ENCODE results near the gene MRFAP1.

The MRFAP1 gene

DNA sequence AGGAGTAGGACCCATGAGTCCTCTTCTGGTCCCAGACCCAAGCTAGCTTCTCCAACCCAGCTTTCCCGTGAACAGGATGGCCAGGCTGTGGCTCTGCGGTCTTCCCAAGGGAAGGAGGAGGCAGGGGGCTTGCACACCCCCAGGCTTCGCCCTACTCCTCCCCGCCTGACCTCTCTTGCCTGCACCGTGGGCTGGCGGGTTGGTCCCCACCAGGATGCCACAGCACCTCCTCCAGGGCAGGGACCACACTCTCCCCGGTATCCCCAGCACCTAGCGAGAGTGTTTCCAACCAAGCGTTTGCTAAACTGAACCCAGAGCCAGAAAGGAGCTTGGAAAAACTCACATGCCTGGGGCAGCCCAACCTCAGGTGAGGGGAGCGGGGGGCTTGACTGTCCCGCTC is 44.2 kb downstream of the MRFAP1 start:
- no peaks in the 10 kb centered on the region for H3K9me3 ChIP-seq (replicated peaks; ENCODE audit: insufficient read depth, low read length)
- H3K4me2 ChIP-seq (ENCODE audit: low read depth, low read length) = no peak overlapping the region
- H3K79me2 ChIP-seq (ENCODE audit: low read length) = no peaks in the 10 kb centered on the region
- TF ChIP-seq, protein P1, sequence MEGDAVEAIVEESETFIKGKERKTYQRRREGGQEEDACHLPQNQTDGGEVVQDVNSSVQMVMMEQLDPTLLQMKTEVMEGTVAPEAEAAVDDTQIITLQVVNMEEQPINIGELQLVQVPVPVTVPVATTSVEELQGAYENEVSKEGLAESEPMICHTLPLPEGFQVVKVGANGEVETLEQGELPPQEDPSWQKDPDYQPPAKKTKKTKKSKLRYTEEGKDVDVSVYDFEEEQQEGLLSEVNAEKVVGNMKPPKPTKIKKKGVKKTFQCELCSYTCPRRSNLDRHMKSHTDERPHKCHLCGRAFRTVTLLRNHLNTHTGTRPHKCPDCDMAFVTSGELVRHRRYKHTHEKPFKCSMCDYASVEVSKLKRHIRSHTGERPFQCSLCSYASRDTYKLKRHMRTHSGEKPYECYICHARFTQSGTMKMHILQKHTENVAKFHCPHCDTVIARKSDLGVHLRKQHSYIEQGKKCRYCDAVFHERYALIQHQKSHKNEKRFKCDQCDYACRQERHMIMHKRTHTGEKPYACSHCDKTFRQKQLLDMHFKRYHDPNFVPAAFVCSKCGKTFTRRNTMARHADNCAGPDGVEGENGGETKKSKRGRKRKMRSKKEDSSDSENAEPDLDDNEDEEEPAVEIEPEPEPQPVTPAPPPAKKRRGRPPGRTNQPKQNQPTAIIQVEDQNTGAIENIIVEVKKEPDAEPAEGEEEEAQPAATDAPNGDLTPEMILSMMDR (IDR thresholded peaks at IDR 0.05; ENCODE audit: low read length) = no peak
- no peaks in the 10 kb centered on the region for H3F3A ChIP-seq (ENCODE audit: insufficient read depth, low read length)
- H2AFZ ChIP-seq (ENCODE audit: low read length) = no peak overlapping the region
- no peaks in the 10 kb centered on the region for H3K4me1 ChIP-seq (ENCODE audit: low read length)
- peaks cover 24% of the 10 kb centered on the region for H3K27me3 ChIP-seq (replicated peaks; ENCODE audit: insufficient read depth, low read length)
- H4K20me1 ChIP-seq (ENCODE audit: insufficient read depth, low read length) = no peaks in the 10 kb centered on the region
- H3K4me3 ChIP-seq (ENCODE audit: low read length) = no peak overlapping the region
- no peaks in the 10 kb centered on the region for H3K36me3 ChIP-seq (replicated peaks; ENCODE audit: insufficient read depth, low read length)
- H3K9ac ChIP-seq (ENCODE audit: low read length) = no peak overlapping the region
- H3K9me2 ChIP-seq (replicated peaks; ENCODE audit: insufficient read depth, low read length) = no peaks in the 10 kb centered on the region
- H3K27ac ChIP-seq (ENCODE audit: low read length) = no peak overlapping the region
- no peak for DNase-seq

- Histone ChIP-seq H2AFZ (ENCODE audit: low read length) (no peak overlapping the region), H3K9ac (ENCODE audit: low read length) (no peak overlapping the region)
These were observed 45.8 kb downstream of the MRFAP1 start for GRCh38 chr4:6686104-6686787.

DNA sequence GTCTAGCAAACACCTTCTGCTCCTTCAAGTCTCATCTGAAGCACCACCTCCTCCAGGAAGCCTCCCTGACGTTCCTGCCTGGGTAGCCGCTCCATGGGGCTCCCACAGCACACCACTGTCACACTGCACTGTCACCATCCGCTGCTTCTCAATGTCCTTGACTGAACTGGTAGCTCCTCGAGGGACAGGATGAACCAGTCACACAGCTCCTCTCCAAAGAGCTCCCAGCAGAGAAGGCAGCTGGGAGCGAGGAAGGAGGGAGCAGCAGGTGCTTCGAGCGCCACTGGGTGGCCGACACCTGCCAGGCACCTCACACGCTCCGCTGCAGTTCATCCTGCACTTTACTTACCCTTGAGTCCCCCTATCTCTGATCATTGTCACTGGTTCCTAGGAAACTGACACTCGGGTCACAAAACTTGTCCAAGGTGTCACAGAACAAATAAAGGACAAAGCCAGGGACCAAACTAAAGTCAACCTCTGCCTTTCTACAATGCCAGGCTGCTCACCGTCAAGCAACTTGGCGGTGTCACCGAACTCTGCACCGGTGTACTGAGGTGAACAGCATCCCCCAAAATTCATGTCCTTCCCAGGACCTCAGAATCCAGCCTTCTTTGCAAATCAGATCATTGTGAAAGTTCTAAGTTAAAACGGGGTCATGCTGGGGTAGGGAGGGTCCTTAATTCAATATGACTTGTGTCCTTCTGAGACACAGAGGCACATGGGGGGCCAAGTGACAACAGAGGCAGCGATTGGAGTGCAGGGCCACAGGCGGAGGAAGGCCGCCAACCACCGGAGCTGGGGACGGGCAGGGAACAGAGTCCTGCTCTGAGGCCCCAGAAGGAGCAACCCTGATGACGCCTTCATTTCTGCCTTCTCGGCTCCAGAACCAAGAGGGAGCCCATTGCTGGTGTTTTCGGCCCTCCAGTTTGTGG is 47.7 kb downstream of the MRFAP1 start:
- no peak overlapping the region for H2AFZ ChIP-seq (ENCODE audit: low read length)
- H3K4me3 ChIP-seq (ENCODE audit: low read length) = no peak overlapping the region
- H4K20me1 ChIP-seq (ENCODE audit: insufficient read depth, low read length) = no peaks in the 10 kb centered on the region
- H3K9ac ChIP-seq (ENCODE audit: low read length) = no peak overlapping the region
- no peaks in the 10 kb centered on the region for H3K4me1 ChIP-seq (ENCODE audit: low read length)
- no peak overlapping the region for H3K27ac ChIP-seq (ENCODE audit: low read length)
- no peak for TF ChIP-seq EZH2phosphoT487 (IDR thresholded peaks at IDR 0.05; ENCODE audit: low read length)
- TF ChIP-seq, protein P1 (IDR thresholded peaks at IDR 0.05; ENCODE audit: low read length) = no peak
- TF ChIP-seq EZH2 (optimal IDR thresholded peaks at IDR 0.05; ENCODE audit: low read depth, low read length) = no peak
- no peaks in the 10 kb centered on the region for H3F3A ChIP-seq (ENCODE audit: insufficient read depth, low read length)
- no peak overlapping the region for H3K4me2 ChIP-seq (ENCODE audit: low read depth, low read length)
- peaks cover 24% of the 10 kb centered on the region for H3K27me3 ChIP-seq (replicated peaks; ENCODE audit: insufficient read depth, low read length)
- H3K9me3 ChIP-seq (replicated peaks; ENCODE audit: insufficient read depth, low read length) = no peaks in the 10 kb centered on the region
- DNase-seq = no peak
- H3K79me2 ChIP-seq (ENCODE audit: low read length) = no peaks in the 10 kb centered on the region
- no peaks in the 10 kb centered on the region for H3K36me3 ChIP-seq (replicated peaks; ENCODE audit: insufficient read depth, low read length)
- H3K9me2 ChIP-seq (replicated peaks; ENCODE audit: insufficient read depth, low read length) = no peaks in the 10 kb centered on the region

More at GRCh38 chr4:6686104-6686787, 45.8 kb downstream of the MRFAP1 start:
- no peak for DNase-seq
- H3K4me3 ChIP-seq (ENCODE audit: low read length) = no peak overlapping the region
- TF ChIP-seq, protein P1 (IDR thresholded peaks at IDR 0.05; ENCODE audit: low read length) = no peak
- TF ChIP-seq EZH2phosphoT487 (IDR thresholded peaks at IDR 0.05; ENCODE audit: low read length) (no peak), EZH2 (optimal IDR thresholded peaks at IDR 0.05; ENCODE audit: low read depth, low read length) (no peak)
- no peaks in the 10 kb centered on the region for H4K20me1 ChIP-seq (ENCODE audit: insufficient read depth, low read length)
- no peaks in the 10 kb centered on the region for H3K36me3 ChIP-seq (replicated peaks; ENCODE audit: insufficient read depth, low read length)
- no peak overlapping the region for H3K27ac ChIP-seq (ENCODE audit: low read length)
- H3F3A ChIP-seq (ENCODE audit: insufficient read depth, low read length) = no peaks in the 10 kb centered on the region
- no peak overlapping the region for H3K4me2 ChIP-seq (ENCODE audit: low read depth, low read length)
- peaks cover 24% of the 10 kb centered on the region for H3K27me3 ChIP-seq (replicated peaks; ENCODE audit: insufficient read depth, low read length)
- no peaks in the 10 kb centered on the region for H3K79me2 ChIP-seq (ENCODE audit: low read length)
- H3K4me1 ChIP-seq (ENCODE audit: low read length) = no peaks in the 10 kb centered on the region
- H3K9me2 ChIP-seq (replicated peaks; ENCODE audit: insufficient read depth, low read length) = no peaks in the 10 kb centered on the region
- H3K9me3 ChIP-seq (replicated peaks; ENCODE audit: insufficient read depth, low read length) = no peaks in the 10 kb centered on the region
